Spleen (tissue), 7 donors: ENCODE data around the gene MYO5B.

Experiments
- CTCF ChIP-seq, 11 experiments: fragments of 200-600 bp in 7 of 11; fragments of 450-650 bp in 4 of 11; sonication (generic) in 4 of 11; IDR thresholded peaks in 8 of 11; conservative IDR thresholded peaks in 3 of 11; 1 replicate in 7 of 11; 2 replicates in 4 of 11; pipeline versions ENCODE4 v1.4.0 to v1.8.0; 2016 to 2021; ENCODE audit warnings: antibody characterized with exemption in 11 of 11, inconsistent platforms in 4 of 11, mild to moderate bottlenecking in 1 of 11
- POLR2A ChIP-seq, 3 donors: fragments of 450-650 bp; IDR thresholded peaks; one replicate each; pipeline ENCODE4 v1.5.1; 2017; ENCODE audit warnings: antibody characterized with exemption in 3 of 3, mild to moderate bottlenecking in 1 of 3
- donor health status: DM: no; HTN: no; CAD: no; lungs with moderate emphysema.
- donor health status: DM: no; HTN: no; CAD: no.
- donor health status: DM: no; HTN: no; CAD: no.

- TF ChIP-seq CTCF (IDR thresholded peaks at IDR 0.05 in 8 of 11, conservative IDR thresholded peaks at IDR 0.05 in 3 of 11) (no peak), POLR2A (IDR thresholded peaks at IDR 0.05) (no peak)
Measured at GRCh38 chr18:49817947-49818346, 377.0 kb downstream of the MYO5B start.
